ENCODE measurements around the gene KRTAP9-3.
A peak's percentile ranks its signal among the peaks of the same experiment; 100 is the strongest.
"Not testable (repeated sequence)": the region's sequence is repeated elsewhere in the genome, so short reads cannot be mapped to it uniquely, and the experiment has no call there.

Gene KRTAP9-3

GRCh38 chr17:41232399-41233105, at the start of gene KRTAP9-3:
Gene KRTAP9-3 (plus strand): TSS chr17:41232449. CDS start chr17:41232502, 53 bp downstream.
- DNase-seq, result not testable (repeated sequence)

- DNase-seq, result no peak
Measured at GRCh38 chr17:41184480-41184961, 47.7 kb upstream of the KRTAP9-3 start, which contains the start of gene KRTAP4-1. Gene KRTAP4-1 (minus strand): TSS chr17:41184911. CDS start chr17:41184854, 57 bp downstream.

GRCh38 chr17:41185001-41185400, 47.2 kb upstream of the KRTAP9-3 start:
- no peak for DNase-seq

GRCh38 chr17:41186872-41187271, 45.4 kb upstream of the KRTAP9-3 start:
- DNase-seq, result no peak

GRCh38 chr17:41189837-41190318, 42.4 kb upstream of the KRTAP9-3 start, which contains the start of gene KRTAP9-1:
Gene KRTAP9-1 (plus strand): TSS chr17:41189887. CDS start chr17:41189887, 0 bp downstream.
- not testable (repeated sequence) for DNase-seq

GRCh38 chr17:41190328-41190727, 41.9 kb upstream of the KRTAP9-3 start:
- DNase-seq, result no peak

- no peak for DNase-seq
Measured at GRCh38 chr17:41196068-41196467, 36.2 kb upstream of the KRTAP9-3 start.

GRCh38 chr17:41199421-41200078, 32.7 kb upstream of the KRTAP9-3 start:
- DNase-seq, result no peak

GRCh38 chr17:41211845-41212466, 20.3 kb upstream of the KRTAP9-3 start:
- peak in 1 of 2 experiments; percentile 3 for DNase-seq

GRCh38 chr17:41212524-41213169, 19.6 kb upstream of the KRTAP9-3 start:
- no peak for DNase-seq

GRCh38 chr17:41215681-41216080, 16.6 kb upstream of the KRTAP9-3 start:
- DNase-seq, result no peak

- DNase-seq, result no peak
Measured at GRCh38 chr17:41223821-41224220, 8.4 kb upstream of the KRTAP9-3 start.

- DNase-seq, result no peak
Measured at GRCh38 chr17:41226051-41226450, 6.2 kb upstream of the KRTAP9-3 start.

GRCh38 chr17:41226598-41227095, 5.6 kb upstream of the KRTAP9-3 start, which contains the start of gene KRTAP9-2:
Gene KRTAP9-2 (plus strand): TSS chr17:41226648. CDS start chr17:41226655, 7 bp downstream.
- DNase-seq, result not testable (repeated sequence)

GRCh38 chr17:41230094-41230493, 2.2 kb upstream of the KRTAP9-3 start:
- no peak for DNase-seq

- DNase-seq, result no peak
Measured at GRCh38 chr17:41231731-41232130, 518 bp upstream of the KRTAP9-3 start.

GRCh38 chr17:41237116-41237515, 4.9 kb downstream of the KRTAP9-3 start:
- not testable (repeated sequence) for DNase-seq

- not testable (repeated sequence) for DNase-seq
Measured at GRCh38 chr17:41237949-41238437, 5.7 kb downstream of the KRTAP9-3 start, which contains the start of gene KRTAP9-8. Gene KRTAP9-8 (plus strand): TSS chr17:41237999. CDS start chr17:41238052, 53 bp downstream.

GRCh38 chr17:41246995-41247787, 14.9 kb downstream of the KRTAP9-3 start:
- not testable (repeated sequence) for DNase-seq

GRCh38 chr17:41249637-41250240, 17.5 kb downstream of the KRTAP9-3 start, which contains the start of gene KRTAP9-4:
Gene KRTAP9-4 (plus strand): TSS chr17:41249687. CDS start chr17:41249721, 34 bp downstream.
- not testable (repeated sequence) for DNase-seq

- DNase-seq, result no peak
Measured at GRCh38 chr17:41251261-41251660, 19.0 kb downstream of the KRTAP9-3 start.

Measured in NCI-H1930 (cell line).